H1 (cell line): ENCODE measurements around the gene CST6.

ENCODE experiments used
- EZH2 ChIP-seq: fragments of 200-600 bp; sonication (generic); IDR thresholded peaks from 2 replicates; pipeline ENCODE4 v1.7.1; 2012; ENCODE audit warnings: low read depth, mild to moderate bottlenecking, moderate library complexity, low read length, inconsistent platforms; ENCODE audit not compliant: severe bottlenecking
- SIRT6 ChIP-seq: IDR thresholded peaks from one replicate; pipeline ENCODE4 v1.7.1; 2012; ENCODE audit warnings: low read length, inconsistent platforms

- TF ChIP-seq SIRT6 (no peak), EZH2 (no peak)
Observed at GRCh38 chr11:66056501-66056900, 44.7 kb downstream of the CST6 start.
